Osteoblast (primary cell): ENCODE data around the gene PEF1. TPM values are rescaled to one million over a fixed set of nuclear protein-coding genes. Genes with fewer than 3 reads are reported as not detected.

Source experiments
- DNase-seq: peaks from one replicate; pipeline ENCODE4 v3.0.0; 2011; ENCODE audit warnings: low spot score, mixed read lengths; ENCODE audit not compliant: insufficient read length; ENCODE audit errors: missing footprints
- H2AFZ ChIP-seq: 2 replicates; pipeline ENCODE4 v1.6.0; 2011; ENCODE audit warnings: mild to moderate bottlenecking, low read length
- H3K27ac ChIP-seq: 2 replicates; pipeline ENCODE4 v1.5.1; 2011; ENCODE audit warnings: mild to moderate bottlenecking, low read depth, low read length, moderate library complexity
- H3K27me3 ChIP-seq: 2 replicates; pipeline ENCODE4 v1.6.0; 2012; ENCODE audit warnings: mild to moderate bottlenecking, control low read depth, inconsistent platforms, low read length, moderate library complexity; ENCODE audit not compliant: insufficient read depth
- H3K36me3 ChIP-seq: 2 replicates; pipeline ENCODE4 v1.5.1; 2011; ENCODE audit warnings: mild to moderate bottlenecking, low read length, control low read depth, moderate library complexity; ENCODE audit not compliant: insufficient read depth
- H3K4me1 ChIP-seq: 2 replicates; pipeline ENCODE4 v1.5.1; 2011; ENCODE audit warnings: mild to moderate bottlenecking, low read length, control low read depth, moderate library complexity; ENCODE audit not compliant: insufficient read depth
- H3K4me2 ChIP-seq: 2 replicates; pipeline ENCODE4 v1.6.0; 2011; ENCODE audit warnings: mild to moderate bottlenecking, low read length; ENCODE audit not compliant: insufficient read depth
- H3K4me3 ChIP-seq: fragments of 200-600 bp; sonication (generic); 3 replicates; pipeline ENCODE4 v1.5.1; 2012; ENCODE audit warnings: mild to moderate bottlenecking, low read length, inconsistent platforms; ENCODE audit not compliant: insufficient read depth
- H3K79me2 ChIP-seq: 2 replicates; pipeline ENCODE4 v1.6.0; 2012; ENCODE audit warnings: mild to moderate bottlenecking, low read length, control low read depth, inconsistent platforms; ENCODE audit not compliant: insufficient read depth
- H3K9me3 ChIP-seq: 2 replicates; pipeline ENCODE4 v1.5.1; 2011; ENCODE audit warnings: low read depth, low read length, control low read depth
- H4K20me1 ChIP-seq: 2 replicates; pipeline ENCODE4 v1.6.0; 2012; ENCODE audit warnings: mild to moderate bottlenecking, low read length, control low read depth; ENCODE audit not compliant: insufficient read depth
- total RNA-seq: library from RNA; depleted of rRNA; stranded (reverse); fragments of >200 nt; gene quantifications from 2 replicates; pipeline ENCODE4 v1.2.3, GENCODE V29; 2012
- TF ChIP-seq, protein P1 (sequence below): IDR thresholded peaks from 2 replicates; pipeline ENCODE4 v1.5.1; 2011; ENCODE audit warnings: mild to moderate bottlenecking, low read depth, low read length, moderate library complexity; ENCODE audit errors: extremely low read depth

PEF1 gene
- total RNA-seq, 1 donor: 86.5 TPM

- no peak overlapping the region for H3K4me3 ChIP-seq
- no peaks in the 10 kb centered on the region for H3K36me3 ChIP-seq
- peak overlapping the region; percentile 17 for H3K4me2 ChIP-seq
These were observed 52.5 kb downstream of the PEF1 start for GRCh38 chr1:31592132-31592531.

GRCh38 chr1:31591425-31592093 is 53.1 kb downstream of the PEF1 start:
- H3K79me2 ChIP-seq: no peaks in the 10 kb centered on the region
- DNase-seq: peak; percentile 93
- TF ChIP-seq, protein P1, sequence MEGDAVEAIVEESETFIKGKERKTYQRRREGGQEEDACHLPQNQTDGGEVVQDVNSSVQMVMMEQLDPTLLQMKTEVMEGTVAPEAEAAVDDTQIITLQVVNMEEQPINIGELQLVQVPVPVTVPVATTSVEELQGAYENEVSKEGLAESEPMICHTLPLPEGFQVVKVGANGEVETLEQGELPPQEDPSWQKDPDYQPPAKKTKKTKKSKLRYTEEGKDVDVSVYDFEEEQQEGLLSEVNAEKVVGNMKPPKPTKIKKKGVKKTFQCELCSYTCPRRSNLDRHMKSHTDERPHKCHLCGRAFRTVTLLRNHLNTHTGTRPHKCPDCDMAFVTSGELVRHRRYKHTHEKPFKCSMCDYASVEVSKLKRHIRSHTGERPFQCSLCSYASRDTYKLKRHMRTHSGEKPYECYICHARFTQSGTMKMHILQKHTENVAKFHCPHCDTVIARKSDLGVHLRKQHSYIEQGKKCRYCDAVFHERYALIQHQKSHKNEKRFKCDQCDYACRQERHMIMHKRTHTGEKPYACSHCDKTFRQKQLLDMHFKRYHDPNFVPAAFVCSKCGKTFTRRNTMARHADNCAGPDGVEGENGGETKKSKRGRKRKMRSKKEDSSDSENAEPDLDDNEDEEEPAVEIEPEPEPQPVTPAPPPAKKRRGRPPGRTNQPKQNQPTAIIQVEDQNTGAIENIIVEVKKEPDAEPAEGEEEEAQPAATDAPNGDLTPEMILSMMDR: no peak
- H3K36me3 ChIP-seq: no peaks in the 10 kb centered on the region
- H3K4me2 ChIP-seq: peak overlapping the region; percentile 17
- H3K4me1 ChIP-seq: peaks cover 12% of the 10 kb centered on the region
- H3K4me3 ChIP-seq: no peak overlapping the region
- no peaks in the 10 kb centered on the region for H4K20me1 ChIP-seq
- H2AFZ ChIP-seq: peak overlapping the region; percentile 73
- no peak overlapping the region for H3K27ac ChIP-seq
- no peaks in the 10 kb centered on the region for H3K27me3 ChIP-seq
- H3K9me3 ChIP-seq: no peaks in the 10 kb centered on the region

More at GRCh38 chr1:31592132-31592531, 52.5 kb downstream of the PEF1 start:
- H3K9me3 ChIP-seq: no peaks in the 10 kb centered on the region
- H3K27me3 ChIP-seq: no peaks in the 10 kb centered on the region
- TF ChIP-seq, protein P1: no peak
- DNase-seq: no peak
- H3K79me2 ChIP-seq: no peaks in the 10 kb centered on the region
- no peaks in the 10 kb centered on the region for H4K20me1 ChIP-seq
- H2AFZ ChIP-seq: peak overlapping the region; percentile 73
- no peak overlapping the region for H3K27ac ChIP-seq
- H3K4me1 ChIP-seq: peaks cover 12% of the 10 kb centered on the region

- H3K4me3 ChIP-seq: peak overlapping the region; percentile 64
- H4K20me1 ChIP-seq: no peaks in the 10 kb centered on the region
- TF ChIP-seq, protein P1: no peak
- no peaks in the 10 kb centered on the region for H3K27me3 ChIP-seq
- H3K4me1 ChIP-seq: peaks cover 18% of the 10 kb centered on the region
- H3K79me2 ChIP-seq: no peaks in the 10 kb centered on the region
- DNase-seq: peak; percentile 95
- peak overlapping the region; percentile 33 for H2AFZ ChIP-seq
- H3K36me3 ChIP-seq: peaks cover 7% of the 10 kb centered on the region
- H3K27ac ChIP-seq: no peak overlapping the region
- peak overlapping the region; percentile 68 for H3K4me2 ChIP-seq
- no peaks in the 10 kb centered on the region for H3K9me3 ChIP-seq
These were observed 55.7 kb downstream of the PEF1 start for GRCh38 chr1:31588751-31589515.
